H1 (cell line): ENCODE measurements around the gene TMEM144. TPM values are rescaled to one million over a fixed set of nuclear protein-coding genes. Genes with fewer than 3 reads are reported as not detected.

Experiments
- FOSL1 ChIP-seq: IDR thresholded peaks from 2 replicates; pipeline ENCODE4 v1.6.1; 2011; ENCODE audit warnings: mild to moderate bottlenecking, low read depth, low read length, moderate library complexity; ENCODE audit not compliant: insufficient read depth
- KDM4A ChIP-seq: IDR thresholded peaks from one replicate; pipeline ENCODE4 v1.7.1; 2012; ENCODE audit warnings: low read depth, mild to moderate bottlenecking, moderate library complexity, low read length, inconsistent platforms; ENCODE audit not compliant: severe bottlenecking
- TAF7 ChIP-seq: optimal IDR thresholded peaks from 2 replicates; pipeline ENCODE3; 2011; ENCODE audit warnings: low read depth, mild to moderate bottlenecking, inconsistent platforms, low read length, moderate library complexity, borderline replicate concordance
- TBP ChIP-seq: IDR thresholded peaks from 2 replicates; pipeline ENCODE4 v1.6.1; 2011; ENCODE audit warnings: low read depth, low read length, improper control_type of control experiment
- polyA plus RNA-seq, 7 experiments: library from polyadenylated mRNA; depleted of rRNA in 3 of 7; stranded (reverse) in 5 of 7; unstranded in 2 of 7; fragments of >200 nt in 5 of 7; fragments of 200-250 nt in 2 of 7; gene quantifications; 1 replicate in 5 of 7; 2 replicates in 1 of 7; 4 replicates in 1 of 7; pipeline versions ENCODE4 v1.2.1 to v1.2.3, GENCODE V29; 2011 to 2013; ENCODE audit warnings: missing spikeins in 2 of 7, mixed read lengths in 2 of 7
- total RNA-seq: library from RNA; stranded (reverse); fragmentation: NEBNext Ultra II Directional; extraction: Animal tissue kit (Norgen Biotek cat#: 25700); gene quantifications from 2 replicates; pipeline ENCODE4 v1.2.1, GENCODE V29; 2021
- TF ChIP-seq, protein P1 (sequence below): IDR thresholded peaks from 2 replicates; pipeline ENCODE4 v1.6.1; 2011; ENCODE audit warnings: low read length, improper control_type of control experiment
- TF ChIP-seq, protein P2 (sequence below): IDR thresholded peaks from 2 replicates; pipeline ENCODE4 v1.6.1; 2012; ENCODE audit warnings: inconsistent platforms

Gene TMEM144
- total and polyA plus RNA-seq, 2 of the 8 experiments (the other 6 are each of a cell fraction or from before 2014, with no cell fraction given) = 1.9 to 2.6 TPM

DNA sequence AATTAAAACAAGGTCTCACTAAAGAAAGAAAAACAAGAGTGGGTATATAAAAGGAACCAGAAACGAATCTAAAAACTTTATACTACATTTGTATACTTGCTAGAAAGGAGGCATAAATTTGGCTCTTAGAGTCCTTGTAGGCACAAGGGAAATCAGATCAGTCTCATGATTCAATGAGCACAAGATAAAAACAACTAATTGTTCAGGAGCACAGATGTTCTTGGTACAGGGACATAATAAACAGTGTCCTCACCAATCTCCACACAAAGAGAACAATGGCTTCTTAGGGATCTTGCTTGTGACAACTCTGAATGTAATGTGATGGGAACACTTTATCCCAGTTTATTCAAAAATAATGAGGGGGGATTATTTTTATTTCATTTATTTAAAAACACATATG, 28.3 kb downstream of the TMEM144 start (continued):
- TF ChIP-seq, protein P1, sequence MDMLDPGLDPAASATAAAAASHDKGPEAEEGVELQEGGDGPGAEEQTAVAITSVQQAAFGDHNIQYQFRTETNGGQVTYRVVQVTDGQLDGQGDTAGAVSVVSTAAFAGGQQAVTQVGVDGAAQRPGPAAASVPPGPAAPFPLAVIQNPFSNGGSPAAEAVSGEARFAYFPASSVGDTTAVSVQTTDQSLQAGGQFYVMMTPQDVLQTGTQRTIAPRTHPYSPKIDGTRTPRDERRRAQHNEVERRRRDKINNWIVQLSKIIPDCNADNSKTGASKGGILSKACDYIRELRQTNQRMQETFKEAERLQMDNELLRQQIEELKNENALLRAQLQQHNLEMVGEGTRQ = no peak
- TF ChIP-seq, protein P2, sequence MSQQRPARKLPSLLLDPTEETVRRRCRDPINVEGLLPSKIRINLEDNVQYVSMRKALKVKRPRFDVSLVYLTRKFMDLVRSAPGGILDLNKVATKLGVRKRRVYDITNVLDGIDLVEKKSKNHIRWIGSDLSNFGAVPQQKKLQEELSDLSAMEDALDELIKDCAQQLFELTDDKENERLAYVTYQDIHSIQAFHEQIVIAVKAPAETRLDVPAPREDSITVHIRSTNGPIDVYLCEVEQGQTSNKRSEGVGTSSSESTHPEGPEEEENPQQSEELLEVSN = no peak
- no peak for TF ChIP-seq TBP
- TF ChIP-seq FOSL1 = no peak
- TF ChIP-seq KDM4A = no peak
- no peak for TF ChIP-seq TAF7
